Ishikawa (cell line): ENCODE measurements around the gene LGALS14.

Source experiments
- CEBPB ChIP-seq: IDR thresholded peaks from 2 replicates; pipeline ENCODE4 v1.6.1; 2012
- CREB1 ChIP-seq: IDR thresholded peaks from 2 replicates; pipeline ENCODE4 v1.6.1; 2012; ENCODE audit warnings: low read depth
- EGR1 ChIP-seq: IDR thresholded peaks from 2 replicates; pipeline ENCODE4 v1.6.1; 2012
- EP300 ChIP-seq: IDR thresholded peaks from 2 replicates; pipeline ENCODE4 v1.6.1; 2012; ENCODE audit warnings: borderline replicate concordance
- NFIC ChIP-seq: IDR thresholded peaks from 2 replicates; pipeline ENCODE4 v1.6.1; 2012
- RAD21 ChIP-seq: IDR thresholded peaks from 2 replicates; pipeline ENCODE4 v1.6.1; 2012; ENCODE audit warnings: low read depth
- TAF1 ChIP-seq: IDR thresholded peaks from 2 replicates; pipeline ENCODE4 v1.6.1; 2012; ENCODE audit warnings: low read depth, mild to moderate bottlenecking
- TEAD4 ChIP-seq: IDR thresholded peaks from 2 replicates; pipeline ENCODE4 v1.6.1; 2012
- YY1 ChIP-seq: IDR thresholded peaks from 2 replicates; pipeline ENCODE4 v1.6.1; 2012; ENCODE audit warnings: low read depth
- ZBTB7A ChIP-seq: IDR thresholded peaks from 2 replicates; pipeline ENCODE4 v1.6.1; 2012; ENCODE audit warnings: low read depth
- TF ChIP-seq, protein P1 (sequence below): IDR thresholded peaks from 2 replicates; pipeline ENCODE4 v1.6.1; 2012; ENCODE audit warnings: low read depth, mild to moderate bottlenecking
- TF ChIP-seq, protein P2 (sequence below): IDR thresholded peaks from 2 replicates; pipeline ENCODE4 v1.6.1; 2012

DNA sequence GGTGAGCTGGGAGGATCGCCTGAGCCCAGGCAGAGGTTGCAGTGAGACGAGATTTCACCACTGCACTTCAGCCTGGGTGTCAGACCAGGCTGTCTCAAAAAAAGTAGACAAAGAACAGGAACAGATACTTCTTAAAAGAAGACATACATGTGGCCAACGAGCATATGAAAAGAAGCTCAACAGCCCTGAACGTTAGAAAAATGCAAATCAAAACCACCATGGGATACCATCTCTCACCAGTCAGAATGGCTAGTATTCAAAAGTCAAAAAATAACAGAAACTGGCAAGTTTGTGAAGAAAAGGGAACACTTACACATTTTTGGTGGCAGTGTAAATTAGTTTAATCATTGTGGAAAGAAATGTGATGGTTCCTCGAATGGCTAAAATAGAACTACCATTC is 3.0 kb upstream of the LGALS14 start:
- TF ChIP-seq TEAD4 (no peak), EP300 (no peak), ZBTB7A (no peak), RAD21 (no peak), YY1 (no peak), TAF1 (no peak), CREB1 (no peak), NFIC (no peak), EGR1 (no peak), CEBPB (no peak)
- TF ChIP-seq, protein P1, sequence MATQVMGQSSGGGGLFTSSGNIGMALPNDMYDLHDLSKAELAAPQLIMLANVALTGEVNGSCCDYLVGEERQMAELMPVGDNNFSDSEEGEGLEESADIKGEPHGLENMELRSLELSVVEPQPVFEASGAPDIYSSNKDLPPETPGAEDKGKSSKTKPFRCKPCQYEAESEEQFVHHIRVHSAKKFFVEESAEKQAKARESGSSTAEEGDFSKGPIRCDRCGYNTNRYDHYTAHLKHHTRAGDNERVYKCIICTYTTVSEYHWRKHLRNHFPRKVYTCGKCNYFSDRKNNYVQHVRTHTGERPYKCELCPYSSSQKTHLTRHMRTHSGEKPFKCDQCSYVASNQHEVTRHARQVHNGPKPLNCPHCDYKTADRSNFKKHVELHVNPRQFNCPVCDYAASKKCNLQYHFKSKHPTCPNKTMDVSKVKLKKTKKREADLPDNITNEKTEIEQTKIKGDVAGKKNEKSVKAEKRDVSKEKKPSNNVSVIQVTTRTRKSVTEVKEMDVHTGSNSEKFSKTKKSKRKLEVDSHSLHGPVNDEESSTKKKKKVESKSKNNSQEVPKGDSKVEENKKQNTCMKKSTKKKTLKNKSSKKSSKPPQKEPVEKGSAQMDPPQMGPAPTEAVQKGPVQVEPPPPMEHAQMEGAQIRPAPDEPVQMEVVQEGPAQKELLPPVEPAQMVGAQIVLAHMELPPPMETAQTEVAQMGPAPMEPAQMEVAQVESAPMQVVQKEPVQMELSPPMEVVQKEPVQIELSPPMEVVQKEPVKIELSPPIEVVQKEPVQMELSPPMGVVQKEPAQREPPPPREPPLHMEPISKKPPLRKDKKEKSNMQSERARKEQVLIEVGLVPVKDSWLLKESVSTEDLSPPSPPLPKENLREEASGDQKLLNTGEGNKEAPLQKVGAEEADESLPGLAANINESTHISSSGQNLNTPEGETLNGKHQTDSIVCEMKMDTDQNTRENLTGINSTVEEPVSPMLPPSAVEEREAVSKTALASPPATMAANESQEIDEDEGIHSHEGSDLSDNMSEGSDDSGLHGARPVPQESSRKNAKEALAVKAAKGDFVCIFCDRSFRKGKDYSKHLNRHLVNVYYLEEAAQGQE: no peak
- TF ChIP-seq, protein P2, sequence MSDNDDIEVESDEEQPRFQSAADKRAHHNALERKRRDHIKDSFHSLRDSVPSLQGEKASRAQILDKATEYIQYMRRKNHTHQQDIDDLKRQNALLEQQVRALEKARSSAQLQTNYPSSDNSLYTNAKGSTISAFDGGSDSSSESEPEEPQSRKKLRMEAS: no peak
